Caki2 (cell line): ENCODE data around the gene MAST4. TPM values are rescaled to one million over a fixed set of nuclear protein-coding genes. Genes with fewer than 3 reads are reported as not detected.
"Not testable (repeated sequence)": the region's sequence is repeated elsewhere in the genome, so short reads cannot be mapped to it uniquely, and the experiment has no call there.

Experiments used
- DNase-seq: peaks from one replicate; pipeline ENCODE4 v3.0.0-alpha.2; 2015; ENCODE audit warnings: low read depth
- in situ Hi-C: cut with HindIII; loops from 2 replicates; pipeline ENCODE4 v1.10.0; 2016; ENCODE audit warnings: low sequenced_read_pairs, low pct_unique_long_range_greater_than_20kb, mixed read lengths
- total RNA-seq: library from RNA; depleted of rRNA; stranded (reverse); fragments of >200 nt; shearing (Covaris generic); gene quantifications from 2 replicates; pipeline ENCODE4 v1.2.3, GENCODE V29; 2014; ENCODE audit warnings: low replicate concordance

Gene MAST4
- total RNA-seq, 1 experiment from 2014 or later: not detected

GRCh38 chr5:66671305-66671704, 75.1 kb downstream of the MAST4 start:
- DNase-seq: no peak
- in situ Hi-C loops: no loop called here

- in situ Hi-C loops: no loop called here
- no peak for DNase-seq
Observed at GRCh38 chr5:66674802-66675201, 78.6 kb downstream of the MAST4 start.

- no peak for DNase-seq
- in situ Hi-C loops: no loop called here
Observed at GRCh38 chr5:66675406-66675805, 79.2 kb downstream of the MAST4 start.

- DNase-seq: no peak
- in situ Hi-C loops: no loop called here
Observed at GRCh38 chr5:66680221-66680620, 84.0 kb downstream of the MAST4 start.

GRCh38 chr5:66680804-66681203, 84.6 kb downstream of the MAST4 start:
- DNase-seq: no peak
- in situ Hi-C loops: no loop called here

- DNase-seq: no peak
- in situ Hi-C loops: no loop called here
Observed at GRCh38 chr5:66684663-66685062, 88.5 kb downstream of the MAST4 start.

GRCh38 chr5:66689522-66690220, 93.5 kb downstream of the MAST4 start:
- DNase-seq: peak; percentile 4
- in situ Hi-C loops: no loop called here

GRCh38 chr5:66694036-66694435, 97.8 kb downstream of the MAST4 start:
- no peak for DNase-seq
- in situ Hi-C loops: no loop called here

GRCh38 chr5:66695840-66696239, 99.6 kb downstream of the MAST4 start:
- in situ Hi-C loops, DNase-seq: not testable (repeated sequence)

- in situ Hi-C loops: no loop called here
- no peak for DNase-seq
Observed at GRCh38 chr5:66697796-66698564, 101.8 kb downstream of the MAST4 start.

- in situ Hi-C loops: no loop called here
- DNase-seq: no peak
Observed at GRCh38 chr5:66701244-66701643, 105.1 kb downstream of the MAST4 start.

- DNase-seq: no peak
- in situ Hi-C loops: no loop called here
Observed at GRCh38 chr5:66702426-66702825, 106.2 kb downstream of the MAST4 start.

- no peak for DNase-seq
- in situ Hi-C loops: no loop called here
Observed at GRCh38 chr5:66704790-66705425, 108.7 kb downstream of the MAST4 start.

GRCh38 chr5:66708368-66708767, 112.2 kb downstream of the MAST4 start:
- no peak for DNase-seq
- in situ Hi-C loops: no loop called here

- in situ Hi-C loops: no loop called here
- DNase-seq: no peak
Observed at GRCh38 chr5:66710557-66711088, 114.4 kb downstream of the MAST4 start.

- DNase-seq: peak; percentile 12
- in situ Hi-C loops: no loop called here
Observed at GRCh38 chr5:66713998-66714397, 117.8 kb downstream of the MAST4 start.

- in situ Hi-C loops: no loop called here
- DNase-seq: no peak
Observed at GRCh38 chr5:66717455-66718373, 121.5 kb downstream of the MAST4 start.

GRCh38 chr5:66718374-66719002, 122.3 kb downstream of the MAST4 start:
- in situ Hi-C loops: no loop called here
- no peak for DNase-seq
